HG03520 (cell line): Measurements from ENCODE around the gene CASZ1.

Source experiments
- ATAC-seq: cut with Tn5 transposase; IDR thresholded peaks from one replicate; pipeline ENCODE4 v1.9.1; 2021; ENCODE audit warnings: mild to moderate bottlenecking, moderate library complexity; ENCODE audit not compliant: unreplicated experiment

The CASZ1 gene

GRCh38 chr1:10630661-10631120, 165.8 kb downstream of the CASZ1 start:
- ATAC-seq: no peak

GRCh38 chr1:10629816-10630571, 166.5 kb downstream of the CASZ1 start:
- ATAC-seq: no peak

GRCh38 chr1:10629091-10629815, 167.2 kb downstream of the CASZ1 start:
- no peak for ATAC-seq

GRCh38 chr1:10628685-10629084, 167.8 kb downstream of the CASZ1 start:
- no peak for ATAC-seq

GRCh38 chr1:10626791-10627410, 169.5 kb downstream of the CASZ1 start:
- ATAC-seq: no peak

GRCh38 chr1:10626131-10626731, 170.2 kb downstream of the CASZ1 start:
- no peak for ATAC-seq

- ATAC-seq: no peak
These were observed 170.9 kb downstream of the CASZ1 start for GRCh38 chr1:10625554-10625953.

GRCh38 chr1:10625076-10625475, 171.4 kb downstream of the CASZ1 start:
- ATAC-seq: no peak

GRCh38 chr1:10624256-10625050, 172.0 kb downstream of the CASZ1 start:
- no peak for ATAC-seq

- ATAC-seq: no peak
These were observed 172.7 kb downstream of the CASZ1 start for GRCh38 chr1:10623686-10624145.

- ATAC-seq: no peak
These were observed 173.3 kb downstream of the CASZ1 start for GRCh38 chr1:10622910-10623685.

GRCh38 chr1:10621906-10622305, 174.5 kb downstream of the CASZ1 start:
- no peak for ATAC-seq

- ATAC-seq: no peak
These were observed 175.7 kb downstream of the CASZ1 start for GRCh38 chr1:10620776-10621175.

- ATAC-seq: no peak
These were observed 178.2 kb downstream of the CASZ1 start for GRCh38 chr1:10617931-10618885.

GRCh38 chr1:10617318-10617717, 179.1 kb downstream of the CASZ1 start:
- no peak for ATAC-seq

GRCh38 chr1:10616696-10617095, 179.8 kb downstream of the CASZ1 start:
- ATAC-seq: no peak

GRCh38 chr1:10615932-10616671, 180.3 kb downstream of the CASZ1 start:
- ATAC-seq: no peak

GRCh38 chr1:10615332-10615731, 181.1 kb downstream of the CASZ1 start:
- no peak for ATAC-seq
